H9 (cell line): ENCODE data around the gene METTL22. TPM values are rescaled to one million over a fixed set of nuclear protein-coding genes. Genes with fewer than 3 reads are reported as not detected.

ENCODE experiments used
- DNase-seq: peaks from one replicate; pipeline ENCODE4 v3.0.0-alpha.2; 2017
- H2AFZ ChIP-seq: one replicate; pipeline ENCODE4 v1.6.1; 2013; ENCODE audit warnings: mild to moderate bottlenecking, low read length, control low read depth, moderate library complexity
- H2AK5ac ChIP-seq: 2 replicates; pipeline ENCODE4 v1.6.1; 2013; ENCODE audit warnings: low read length, control low read depth, mixed read lengths; ENCODE audit not compliant: insufficient read length
- H2BK120ac ChIP-seq: one replicate; pipeline ENCODE4 v1.6.1; 2013; ENCODE audit warnings: low read depth, mild to moderate bottlenecking, low read length, control low read depth, inconsistent platforms; ENCODE audit not compliant: poor library complexity, severe bottlenecking
- H2BK12ac ChIP-seq: 2 replicates; pipeline ENCODE4 v1.6.1; 2013; ENCODE audit warnings: low read length, control low read depth, mixed read lengths, low read depth; ENCODE audit not compliant: insufficient read length
- H2BK15ac ChIP-seq: 2 replicates; pipeline ENCODE4 v1.6.1; 2013; ENCODE audit warnings: low read depth, low read length, control low read depth
- H2BK20ac ChIP-seq: one replicate; pipeline ENCODE4 v1.6.1; 2013; ENCODE audit warnings: low read depth, mild to moderate bottlenecking, low read length, control low read depth, inconsistent platforms; ENCODE audit not compliant: poor library complexity, severe bottlenecking
- H2BK5ac ChIP-seq: 2 replicates; pipeline ENCODE4 v1.6.1; 2013; ENCODE audit warnings: low read length, control low read depth, mixed read lengths; ENCODE audit not compliant: insufficient read length
- H3K14ac ChIP-seq: 2 replicates; pipeline ENCODE4 v1.6.1; 2013; ENCODE audit warnings: low read length, control low read depth; ENCODE audit not compliant: insufficient read depth
- H3K18ac ChIP-seq: 2 replicates; pipeline ENCODE4 v1.6.1; 2013; ENCODE audit warnings: low read depth, mild to moderate bottlenecking, mixed read lengths, low read length, control low read depth; ENCODE audit not compliant: insufficient read length
- H3K23ac ChIP-seq: 2 replicates; pipeline ENCODE4 v1.6.1; 2013; ENCODE audit warnings: low read length, control low read depth, mixed read lengths, low read depth; ENCODE audit not compliant: insufficient read length
- H3K23me2 ChIP-seq: 2 replicates; pipeline ENCODE4 v1.6.1; 2013; ENCODE audit warnings: low read depth, mild to moderate bottlenecking, mixed read lengths, low read length, control low read depth; ENCODE audit not compliant: insufficient read length, poor library complexity, severe bottlenecking
- H3K27ac ChIP-seq: 2 replicates; pipeline ENCODE4 v1.5.1; 2013; ENCODE audit warnings: low read length, control low read depth, mixed read lengths, low read depth; ENCODE audit not compliant: insufficient read length
- H3K27me3 ChIP-seq: 2 replicates; pipeline ENCODE4 v1.6.1; 2013; ENCODE audit warnings: low read length, control low read depth, inconsistent platforms; ENCODE audit not compliant: insufficient read depth
- H3K4ac ChIP-seq: 2 replicates; pipeline ENCODE4 v1.6.1; 2013; ENCODE audit warnings: low read depth, mild to moderate bottlenecking, control low read depth, inconsistent platforms, low read length, moderate library complexity
- H3K4me1 ChIP-seq: 2 replicates; pipeline ENCODE4 v1.6.1; 2013; ENCODE audit warnings: low read length, control low read depth, inconsistent platforms; ENCODE audit not compliant: insufficient read depth
- H3K4me2 ChIP-seq: 2 replicates; pipeline ENCODE4 v1.6.1; 2013; ENCODE audit warnings: low read length, control low read depth, mixed read lengths; ENCODE audit not compliant: insufficient read length, insufficient read depth
- H3K56ac ChIP-seq: 2 replicates; pipeline ENCODE4 v1.6.1; 2013; ENCODE audit warnings: low read depth, mild to moderate bottlenecking, mixed read lengths, low read length, control low read depth; ENCODE audit not compliant: insufficient read length
- H3K79me1 ChIP-seq: 2 replicates; pipeline ENCODE4 v1.6.1; 2013; ENCODE audit warnings: low read depth, mild to moderate bottlenecking, moderate library complexity, low read length, control low read depth, inconsistent platforms; ENCODE audit not compliant: insufficient read depth, poor library complexity, severe bottlenecking
- H3K79me2 ChIP-seq: 2 replicates; pipeline ENCODE4 v1.6.1; 2013; ENCODE audit warnings: low read length, control low read depth, inconsistent platforms; ENCODE audit not compliant: insufficient read depth
- H3K9ac ChIP-seq: 2 replicates; pipeline ENCODE4 v1.6.1; 2013; ENCODE audit warnings: low read length, control low read depth, mixed read lengths; ENCODE audit not compliant: insufficient read length; ENCODE audit errors: extremely low read depth
- H3K9me3 ChIP-seq: one replicate; pipeline ENCODE4 v1.6.1; 2013; ENCODE audit warnings: low read depth, low read length, inconsistent platforms; ENCODE audit not compliant: control insufficient read depth
- H3T11ph ChIP-seq: one replicate; pipeline ENCODE4 v1.6.1; 2013; ENCODE audit warnings: mild to moderate bottlenecking, low read length, control low read depth, inconsistent platforms
- H4K20me1 ChIP-seq: one replicate; pipeline ENCODE4 v1.6.1; 2013; ENCODE audit not compliant: control insufficient read depth, insufficient read length, insufficient read depth
- H4K5ac ChIP-seq: 2 replicates; pipeline ENCODE4 v1.6.1; 2013; ENCODE audit warnings: low read depth, mild to moderate bottlenecking, mixed read lengths, low read length, control low read depth; ENCODE audit not compliant: insufficient read length
- H4K8ac ChIP-seq: replicated peaks from 2 replicates; pipeline ENCODE4 v1.6.1; 2013; ENCODE audit warnings: low read length, control low read depth, mixed read lengths, low read depth; ENCODE audit not compliant: insufficient read length
- H4K91ac ChIP-seq: 2 replicates; pipeline ENCODE4 v1.6.1; 2013; ENCODE audit warnings: low read depth, mild to moderate bottlenecking, moderate library complexity, mixed read lengths, low read length, control low read depth; ENCODE audit not compliant: insufficient read length
- H3K27ac Mint-ChIP-seq, 3 experiments: 2 replicates in 2 of 3; 3 replicates in 1 of 3; pipeline ENCODE4 v1.8.0; 2020 to 2021; ENCODE audit warnings: mixed read lengths in 3 of 3, mild to moderate bottlenecking in 1 of 3, moderate library complexity in 1 of 3
- H3K27me3 Mint-ChIP-seq: 2 replicates; pipeline ENCODE4 v1.8.0; 2021; ENCODE audit warnings: low read depth, mild to moderate bottlenecking, moderate library complexity, mixed read lengths
- H3K36me3 Mint-ChIP-seq, 3 experiments: 2 replicates in 2 of 3; 3 replicates in 1 of 3; pipeline ENCODE4 v1.8.0; 2020 to 2021; ENCODE audit warnings: low read depth in 3 of 3, mixed read lengths in 3 of 3; ENCODE audit not compliant: insufficient read depth in 1 of 3
- H3K4me1 Mint-ChIP-seq, 2 experiments: 2 replicates each; pipeline ENCODE4 v1.8.0; 2020; ENCODE audit warnings: mixed read lengths in 2 of 2
- H3K4me3 Mint-ChIP-seq, 2 experiments: 2 replicates in 1 of 2; 3 replicates in 1 of 2; pipeline ENCODE4 v1.8.0; 2020 to 2021; ENCODE audit warnings: mild to moderate bottlenecking in 2 of 2, mixed read lengths in 2 of 2, moderate library complexity in 1 of 2
- H3K9me3 Mint-ChIP-seq, 2 experiments: 2 replicates in 1 of 2; 3 replicates in 1 of 2; pipeline ENCODE4 v1.8.0; 2020; ENCODE audit warnings: mild to moderate bottlenecking in 2 of 2, mixed read lengths in 2 of 2, moderate library complexity in 1 of 2
- CTCF ChIP-seq: fragments of 200-600 bp; sonication (generic); conservative IDR thresholded peaks from 3 replicates; pipeline ENCODE4 v1.8.0; 2021; ENCODE audit warnings: antibody characterized with exemption, mild to moderate bottlenecking
- WGBS: extraction: QIAGEN DNeasy Blood & Tissue Kit; methylation state at CpG from one replicate; pipeline ENCODE4 v1.1.7; 2013; ENCODE audit warnings: missing lambda C conversion rate, low lambda C conversion rate, mixed read lengths; ENCODE audit not compliant: insufficient read length; ENCODE audit errors: extremely low coverage; 5-methylcytosine and 5-hydroxymethylcytosine counted together
- total RNA-seq: library from RNA; stranded (reverse); gene quantifications from 2 replicates; pipeline ENCODE4 v1.2.1, GENCODE V29; 2021

METTL22 gene
- total RNA-seq, 1 experiment from 2014 or later: 51.9 TPM

- H3K23me2 ChIP-seq: peaks cover 5% of the 10 kb centered on the region
- H4K8ac ChIP-seq: no peak within 1 kb of the TSS
- no peak within 1 kb of the TSS for H2BK5ac ChIP-seq
- H3K79me2 ChIP-seq: no peaks in the 10 kb centered on the region
- H3K36me3 Mint-ChIP-seq: peaks cover 0 to 1% (median 0%) of the 10 kb centered on the region in 3 experiments; a peak in 1 of 7 replicates
- H3K56ac ChIP-seq: no peak within 1 kb of the TSS
- H3K4me2 ChIP-seq: peak within 1 kb of the TSS; percentile 52
- 0 out of 2 replicates have a peak within 1 kb of the TSS, but pooled peaks have one; percentile 64 for H3K14ac ChIP-seq
- peak within 1 kb of the TSS; percentile 76 to 85 for H3K4me3 Mint-ChIP-seq
- peak; percentile 92 for DNase-seq
- no peak within 1 kb of the TSS for H3K4ac ChIP-seq
- no peak within 1 kb of the TSS for H4K91ac ChIP-seq
- H3T11ph ChIP-seq: no peak within 1 kb of the TSS
- H2BK15ac ChIP-seq: no peak within 1 kb of the TSS
- no peak within 1 kb of the TSS for H2AK5ac ChIP-seq
- no peak within 1 kb of the TSS for H3K27ac ChIP-seq
- H3K4me1 ChIP-seq: no peaks in the 10 kb centered on the region
- H2BK20ac ChIP-seq: no peak within 1 kb of the TSS
- no peak within 1 kb of the TSS for H3K9ac ChIP-seq
- no peak within 1 kb of the TSS for H2BK12ac ChIP-seq
- H3K9me3 Mint-ChIP-seq: 0 out of 5 replicates have a peak, but pooled peaks cover 0 to under 1% of the 10 kb centered on the region in 2 experiments
- no peak for TF ChIP-seq CTCF
- H3K18ac ChIP-seq: no peak within 1 kb of the TSS
- no peaks in the 10 kb centered on the region; the same call in 1 of the 2 replicates for H3K27me3 ChIP-seq
- H2AFZ ChIP-seq: no peak within 1 kb of the TSS
- H3K4me1 Mint-ChIP-seq: peaks cover 11 to 12% of the 10 kb centered on the region in 2 experiments
- H2BK120ac ChIP-seq: no peak within 1 kb of the TSS
- no peak within 1 kb of the TSS for H3K23ac ChIP-seq
- peaks cover 34% of the 10 kb centered on the region for H3K27me3 Mint-ChIP-seq
- H3K79me1 ChIP-seq: no peaks in the 10 kb centered on the region
- H3K27ac Mint-ChIP-seq: no peak within 1 kb of the TSS
- H4K20me1 ChIP-seq: no peaks in the 10 kb centered on the region
- H4K5ac ChIP-seq: no peak within 1 kb of the TSS
- WGBS: no CpG with 5 or more reads among the region's 49 CpGs
- no peaks in the 10 kb centered on the region for H3K9me3 ChIP-seq
Observed at GRCh38 chr16:8674413-8675022, 53.0 kb downstream of the METTL22 start, which contains the start of gene ABAT. Gene ABAT, plus strand, starts transcription at chr16:8674617. Its CDS starts 61,123 bp downstream, at chr16:8735740.
